H1 (cell line): ENCODE measurements around the gene E2F2.
A peak's percentile ranks its signal among the peaks of the same experiment; 100 is the strongest.

ENCODE experiments used
- CTCF ChIP-seq, 3 experiments: IDR thresholded peaks; 1 replicate in 2 of 3; 2 replicates in 1 of 3; pipeline versions ENCODE4 v1.5.1 to v1.6.1; 2011; ENCODE audit warnings: low read length in 3 of 3, mild to moderate bottlenecking in 3 of 3, inconsistent platforms in 2 of 3, low read depth in 1 of 3, moderate library complexity in 1 of 3; ENCODE audit not compliant: insufficient read depth in 1 of 3; ENCODE audit errors: control extremely low read depth in 1 of 3
- PHF8 ChIP-seq: fragments of 200-600 bp; sonication (generic); conservative IDR thresholded peaks from 2 replicates; pipeline ENCODE4 v1.7.1; 2012; ENCODE audit warnings: low read depth, mild to moderate bottlenecking, inconsistent platforms, low read length, moderate library complexity
- POLR2A ChIP-seq, 2 experiments: IDR thresholded peaks; 1 replicate in 1 of 2; 2 replicates in 1 of 2; pipeline ENCODE4 v1.6.1; 2011; ENCODE audit warnings: low read depth in 2 of 2, low read length in 2 of 2, mild to moderate bottlenecking in 2 of 2; ENCODE audit errors: control extremely low read depth in 1 of 2
- POLR2AphosphoS5 ChIP-seq: IDR thresholded peaks from 2 replicates; pipeline ENCODE4 v1.6.1; 2011; ENCODE audit warnings: low read depth, low read length
- SP2 ChIP-seq: IDR thresholded peaks from 2 replicates; pipeline ENCODE4 v1.6.1; 2012; ENCODE audit warnings: mild to moderate bottlenecking, low read length, inconsistent platforms
- TAF1 ChIP-seq: IDR thresholded peaks from 2 replicates; pipeline ENCODE4 v1.6.1; 2011; ENCODE audit warnings: mild to moderate bottlenecking, low read depth, low read length
- TCF12 ChIP-seq: IDR thresholded peaks from 2 replicates; pipeline ENCODE4 v1.6.1; 2011; ENCODE audit warnings: low read depth, mild to moderate bottlenecking, low read length
- USF2 ChIP-seq: IDR thresholded peaks from 2 replicates; pipeline ENCODE4 v1.6.1; 2011; ENCODE audit warnings: low read length, improper control_type of control experiment

GRCh38 chr1:23555986-23556634, 25.1 kb upstream of the E2F2 start:
- no peak for TF ChIP-seq CTCF (IDR thresholded peaks at IDR 0.05; ENCODE audit: control extremely low read depth in 1 of 3, insufficient read depth in 1 of 3, low read depth in 1 of 3, low read length in 3 of 3)
- TF ChIP-seq USF2, result no peak
- no peak for TF ChIP-seq SP2
- peak; percentile 84 for TF ChIP-seq POLR2AphosphoS5
- TF ChIP-seq TCF12, result peak; percentile 94; the same call in 1 of the 2 replicates
- peak in 1 of 2 experiments; percentile 81; a peak in 2 of 3 replicates for TF ChIP-seq POLR2A (IDR thresholded peaks at IDR 0.05; ENCODE audit: control extremely low read depth in 1 of 2, low read depth in 2 of 2, low read length in 2 of 2)
- peak; percentile 73 for TF ChIP-seq TAF1
- no peak for TF ChIP-seq PHF8
